Subcutaneous abdominal adipose tissue (tissue), 5 donors: ENCODE results near the gene MUC5AC.

Experiments used
- H3K27ac ChIP-seq: one replicate; pipeline ENCODE4 v1.7.0; 2013; ENCODE audit warnings: low read depth, mild to moderate bottlenecking, inconsistent platforms, low read length, moderate library complexity
- H3K27me3 ChIP-seq, 5 donors: one replicate each; pipeline ENCODE4 v1.7.0; 2013; ENCODE audit warnings: low read length in 5 of 5, inconsistent platforms in 1 of 5; ENCODE audit not compliant: control insufficient read depth in 5 of 5, insufficient read depth in 4 of 5
- H3K36me3 ChIP-seq, 5 donors: one replicate each; pipeline ENCODE4 v1.7.0; 2013; ENCODE audit warnings: low read length in 5 of 5; ENCODE audit not compliant: control insufficient read depth in 5 of 5, insufficient read depth in 5 of 5
- H3K4me1 ChIP-seq, 5 donors: one replicate each; pipeline ENCODE4 v1.7.0; 2013; ENCODE audit warnings: low read length in 5 of 5, mild to moderate bottlenecking in 3 of 5, moderate library complexity in 1 of 5; ENCODE audit not compliant: control insufficient read depth in 5 of 5, insufficient read depth in 5 of 5
- H3K4me3 ChIP-seq, 5 donors: one replicate each; pipeline ENCODE4 v1.7.0; 2013; ENCODE audit warnings: low read length in 5 of 5, low read depth in 1 of 5
- H3K9ac ChIP-seq, 5 donors: one replicate each; pipeline ENCODE4 v1.7.0; 2013; ENCODE audit warnings: low read length in 5 of 5, mild to moderate bottlenecking in 4 of 5, moderate library complexity in 3 of 5
- H3K9me3 ChIP-seq, 5 donors: one replicate each; pipeline ENCODE4 v1.7.0; 2013; ENCODE audit warnings: low read length in 5 of 5; ENCODE audit not compliant: control insufficient read depth in 5 of 5
- donor health status: healthy.
- donor health status: healthy.
- donor health status: healthy.
- donor health status: healthy.
- donor health status: healthy.

The MUC5AC gene

DNA sequence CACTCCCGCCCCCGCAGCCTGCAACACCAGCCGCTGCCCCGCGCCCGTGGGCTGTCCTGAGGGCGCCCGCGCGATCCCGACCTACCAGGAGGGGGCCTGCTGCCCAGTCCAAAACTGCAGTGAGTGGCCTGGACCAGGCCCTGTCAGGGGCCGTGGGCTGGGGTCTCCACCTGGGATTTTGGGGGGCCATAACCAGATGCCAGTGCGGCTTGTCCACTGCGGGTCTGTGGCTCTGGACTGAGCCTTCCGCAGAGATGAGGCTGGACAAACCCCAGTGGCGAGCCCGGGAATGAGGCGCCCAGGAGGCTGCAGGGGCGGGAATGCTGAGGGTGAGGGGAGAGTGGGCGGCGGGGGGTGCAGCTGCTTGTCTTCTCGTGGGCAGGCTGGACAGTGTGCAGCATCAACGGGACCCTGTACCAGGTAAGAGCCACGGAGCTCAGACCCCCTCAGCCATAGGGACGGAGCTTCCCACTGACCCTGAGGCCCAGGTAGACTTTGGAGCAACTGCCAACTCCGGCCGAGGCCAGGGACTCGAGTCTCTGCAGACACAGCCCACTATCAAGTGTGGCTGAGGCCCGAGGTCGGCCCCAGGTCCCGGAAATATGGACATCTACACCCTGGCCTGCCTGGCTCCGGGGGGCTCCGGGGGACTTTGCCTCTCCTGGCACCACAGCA is 40.3 kb downstream of the MUC5AC start:
- Histone ChIP-seq H3K36me3 (no peaks in the 10 kb centered on the region), H3K9me3 (no peaks in the 10 kb centered on the region), H3K9ac (no peak overlapping the region), H3K4me1 (peaks cover 0 to under 1% (median 0%) of the 10 kb centered on the region in 5 donors), H3K27ac (no peak overlapping the region), H3K4me3 (no peak overlapping the region), H3K27me3 (peaks cover 17 to 44% (median 32%) of the 10 kb centered on the region in 5 donors)

DNA sequence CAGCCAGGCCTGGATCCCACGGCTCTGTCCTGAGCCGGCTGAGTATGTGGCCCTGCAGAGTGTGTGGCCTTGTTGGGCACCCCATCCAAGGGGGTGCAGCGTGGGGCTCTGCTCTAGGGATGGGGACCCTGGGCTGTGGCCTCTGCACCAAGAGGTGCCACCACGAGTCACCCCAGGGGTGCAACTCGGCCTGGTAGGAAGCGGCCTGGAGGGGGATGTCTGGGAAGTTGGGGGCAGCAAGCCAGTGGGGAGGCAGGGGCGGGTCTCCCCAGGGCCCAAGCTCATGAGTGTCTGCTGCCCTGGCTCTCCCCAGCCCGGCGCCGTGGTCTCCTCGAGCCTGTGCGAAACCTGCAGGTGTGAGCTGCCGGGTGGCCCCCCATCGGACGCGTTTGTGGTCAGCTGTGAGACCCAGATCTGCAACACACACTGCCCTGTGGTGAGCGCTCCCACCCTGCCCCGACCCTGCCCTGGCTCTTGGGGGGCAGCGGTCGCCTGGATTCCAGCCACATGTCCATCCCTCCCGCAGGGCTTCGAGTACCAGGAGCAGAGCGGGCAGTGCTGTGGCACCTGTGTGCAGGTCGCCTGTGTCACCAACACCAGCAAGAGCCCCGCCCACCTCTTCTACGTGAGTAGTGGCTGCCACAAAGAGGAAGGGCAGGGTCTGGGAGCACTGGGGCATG is 40.9 kb downstream of the MUC5AC start:
- no peaks in the 10 kb centered on the region for H3K9me3 ChIP-seq
- H3K36me3 ChIP-seq = no peaks in the 10 kb centered on the region
- H3K27me3 ChIP-seq = peaks cover 24 to 51% (median 38%) of the 10 kb centered on the region in 5 donors
- no peak overlapping the region for H3K27ac ChIP-seq
- H3K9ac ChIP-seq = no peak overlapping the region
- peaks cover 0 to 4% (median 0%) of the 10 kb centered on the region in 5 donors for H3K4me1 ChIP-seq
- no peak overlapping the region for H3K4me3 ChIP-seq

DNA sequence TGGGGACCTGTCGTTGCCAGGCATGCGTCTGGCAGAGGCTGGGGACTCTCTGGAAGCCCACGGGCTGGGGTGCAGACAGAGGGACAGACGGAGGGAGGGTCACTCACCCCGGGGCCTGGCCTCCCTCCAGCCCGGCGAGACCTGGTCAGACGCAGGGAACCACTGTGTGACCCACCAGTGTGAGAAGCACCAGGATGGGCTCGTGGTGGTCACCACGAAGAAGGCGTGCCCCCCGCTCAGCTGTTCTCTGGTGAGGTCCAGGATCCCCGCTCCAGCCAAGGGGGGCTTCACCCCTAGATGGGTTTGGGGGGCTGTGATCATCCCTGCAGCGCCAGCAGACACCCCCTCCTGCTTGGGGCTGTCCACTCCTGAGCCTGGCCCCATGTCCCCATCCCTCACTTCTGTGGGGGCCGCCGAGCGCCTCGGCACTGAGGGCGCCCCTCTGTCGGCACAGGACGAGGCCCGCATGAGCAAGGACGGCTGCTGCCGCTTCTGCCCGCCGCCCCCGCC is 41.5 kb downstream of the MUC5AC start:
- Histone ChIP-seq H3K27me3 (peaks cover 23 to 55% (median 44%) of the 10 kb centered on the region in 5 donors), H3K36me3 (no peaks in the 10 kb centered on the region)

DNA sequence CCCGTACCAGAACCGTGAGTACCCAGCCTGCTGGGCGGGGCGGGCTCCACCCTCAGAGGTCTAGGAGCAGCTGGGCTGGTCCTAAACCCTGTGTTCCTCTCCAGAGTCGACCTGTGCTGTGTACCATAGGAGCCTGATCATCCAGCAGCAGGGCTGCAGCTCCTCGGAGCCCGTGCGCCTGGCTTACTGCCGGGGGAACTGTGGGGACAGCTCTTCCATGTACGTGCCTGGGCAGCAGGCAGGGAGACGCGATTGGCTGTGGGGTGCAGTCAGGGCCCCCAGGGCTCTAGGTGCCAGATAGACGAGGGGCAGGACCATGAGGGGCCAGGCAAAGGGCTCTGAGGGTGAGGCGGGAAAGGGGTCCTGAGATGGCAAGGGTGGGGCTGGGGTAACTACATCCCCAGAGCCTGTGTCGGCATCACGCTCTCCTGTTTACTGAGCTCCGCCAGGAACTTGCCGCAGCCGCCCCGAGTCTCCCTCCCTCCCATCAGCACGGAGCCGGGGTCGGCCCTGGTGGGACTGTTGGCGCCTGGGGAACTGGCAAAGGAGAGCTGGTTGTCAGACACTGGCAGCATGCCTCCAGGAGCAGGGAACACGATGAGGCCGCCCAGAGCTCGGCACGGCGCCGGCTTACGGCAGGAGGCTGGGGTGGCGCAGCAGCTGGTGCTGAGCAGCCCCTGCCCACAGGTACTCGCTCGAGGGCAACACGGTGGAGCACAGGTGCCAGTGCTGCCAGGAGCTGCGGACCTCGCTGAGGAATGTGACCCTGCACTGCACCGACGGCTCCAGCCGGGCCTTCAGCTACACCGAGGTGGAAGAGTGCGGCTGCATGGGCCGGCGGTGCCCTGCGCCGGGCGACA is 42.2 kb downstream of the MUC5AC start:
- Histone ChIP-seq H3K4me3 (no peak overlapping the region), H3K27me3 (peaks cover 23 to 57% (median 48%) of the 10 kb centered on the region in 5 donors), H3K4me1 (peaks cover 0 to 4% (median 0%) of the 10 kb centered on the region in 5 donors), H3K9me3 (no peaks in the 10 kb centered on the region), H3K9ac (no peak overlapping the region), H3K36me3 (no peaks in the 10 kb centered on the region), H3K27ac (no peak overlapping the region)

More for the DNA sequence above, 41.5 kb downstream of the MUC5AC start:
- Histone ChIP-seq H3K9me3 (no peaks in the 10 kb centered on the region), H3K4me1 (peaks cover 0 to 4% (median 0%) of the 10 kb centered on the region in 5 donors), H3K27ac (no peak overlapping the region), H3K9ac (no peak overlapping the region), H3K4me3 (no peak overlapping the region)

DNA sequence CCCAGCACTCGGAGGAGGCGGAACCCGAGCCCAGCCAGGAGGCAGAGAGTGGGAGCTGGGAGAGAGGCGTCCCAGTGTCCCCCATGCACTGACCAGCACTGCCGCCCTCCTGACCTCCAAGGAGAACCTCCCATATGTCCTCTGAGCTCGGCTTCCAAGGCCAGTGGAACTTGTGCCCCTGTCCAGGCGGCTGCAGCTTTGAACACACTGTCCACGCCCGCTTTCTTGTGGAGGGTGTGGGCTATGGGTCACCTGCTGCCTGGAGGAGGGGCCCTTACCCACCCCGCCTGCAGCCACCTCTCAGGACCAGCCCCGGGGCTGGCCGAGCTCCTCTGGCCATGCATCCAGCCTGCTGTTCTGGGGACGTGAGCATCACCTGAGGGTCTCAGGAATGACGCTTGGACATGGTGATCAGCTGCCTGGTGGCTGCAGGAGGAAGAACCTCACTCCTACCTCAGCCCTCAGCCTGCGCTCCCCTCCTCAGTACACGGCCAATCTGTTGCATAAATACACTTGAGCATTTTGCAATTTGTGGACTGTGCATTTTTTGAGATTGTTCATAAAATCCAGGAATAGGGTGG is 42.9 kb downstream of the MUC5AC start:
- Histone ChIP-seq H3K4me3 (no peak overlapping the region), H3K36me3 (no peaks in the 10 kb centered on the region), H3K27me3 (peaks cover 23 to 60% (median 50%) of the 10 kb centered on the region in 5 donors), H3K27ac (no peak overlapping the region), H3K9ac (no peak overlapping the region), H3K9me3 (no peaks in the 10 kb centered on the region), H3K4me1 (peaks cover 0 to 4% (median 0%) of the 10 kb centered on the region in 5 donors)

DNA sequence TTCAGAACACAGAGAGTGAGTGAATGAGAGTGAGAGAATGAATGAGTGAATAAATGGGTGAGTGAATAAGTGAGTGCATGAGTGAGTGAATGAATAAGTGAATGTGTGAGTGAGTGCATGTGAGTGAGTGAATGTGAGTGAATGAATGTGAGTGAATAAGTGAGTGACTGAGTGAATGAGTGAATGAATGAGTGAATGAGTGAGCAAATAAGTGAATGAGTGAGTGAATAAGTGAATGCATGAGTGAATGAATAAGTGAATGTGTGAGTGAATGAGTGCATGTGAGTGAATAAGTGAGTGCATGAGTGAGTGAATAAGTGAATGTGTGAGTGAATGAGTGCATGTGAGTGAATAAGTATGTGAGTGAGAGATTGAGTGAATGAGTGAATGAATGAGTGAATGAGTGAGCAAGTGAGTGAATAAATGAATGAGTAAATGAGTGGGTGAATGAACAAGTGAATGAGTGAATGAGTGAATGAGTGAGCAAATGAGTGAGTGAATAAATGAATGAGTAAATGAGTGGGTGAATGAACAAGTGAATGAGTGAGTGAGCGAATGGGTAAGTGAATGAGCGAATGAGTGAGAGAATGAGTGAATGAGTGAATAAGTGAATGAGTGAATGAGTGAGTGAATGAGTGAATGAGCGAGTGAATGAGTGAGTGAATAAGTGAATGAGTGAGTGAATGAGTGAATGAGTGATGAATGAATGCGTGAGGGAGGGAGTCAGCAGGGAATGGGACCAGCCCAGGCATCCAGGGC is 43.8 kb downstream of the MUC5AC start:
- H3K4me3 ChIP-seq = no peak overlapping the region
- no peak overlapping the region for H3K27ac ChIP-seq
- H3K9me3 ChIP-seq = no peaks in the 10 kb centered on the region
- no peak overlapping the region for H3K9ac ChIP-seq
- H3K27me3 ChIP-seq = peaks cover 23 to 59% (median 42%) of the 10 kb centered on the region in 5 donors
- H3K36me3 ChIP-seq = no peaks in the 10 kb centered on the region
- H3K4me1 ChIP-seq = peaks cover 0 to 4% (median 0%) of the 10 kb centered on the region in 5 donors

DNA sequence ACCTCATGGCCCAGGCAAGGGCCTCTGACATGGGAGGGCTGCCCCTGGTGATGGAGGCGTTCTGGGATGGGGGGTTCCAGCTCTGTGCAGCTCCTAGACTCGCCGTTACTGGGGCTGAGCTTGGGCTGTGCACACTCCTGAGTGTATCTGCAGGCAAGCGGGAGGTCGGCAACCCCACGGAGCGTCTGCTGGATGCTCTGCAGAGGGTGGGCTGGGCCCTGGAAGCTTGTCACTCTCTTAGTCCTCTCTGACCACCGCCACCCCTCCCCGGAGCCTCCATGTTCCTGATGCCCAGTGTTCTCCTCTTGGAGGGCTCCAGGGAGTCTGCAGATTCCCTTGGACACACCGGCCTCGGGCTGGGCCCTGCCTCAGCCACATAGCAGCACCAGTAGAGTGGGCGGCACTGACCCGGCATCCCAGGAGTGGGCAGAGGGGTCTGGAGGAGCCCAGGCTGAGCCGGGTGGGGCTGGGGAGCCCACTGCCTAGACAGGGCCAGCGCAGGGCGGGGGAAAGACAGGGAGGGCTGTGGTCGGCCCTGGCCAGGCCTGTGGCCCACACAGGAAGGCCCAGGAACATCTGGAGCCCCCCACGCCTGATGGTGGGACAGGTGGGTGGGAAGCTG is 44.5 kb downstream of the MUC5AC start:
- Histone ChIP-seq H3K27ac (no peak overlapping the region), H3K36me3 (no peaks in the 10 kb centered on the region), H3K9ac (no peak overlapping the region), H3K27me3 (peaks cover 23 to 54% (median 37%) of the 10 kb centered on the region in 5 donors), H3K4me1 (peaks cover 0 to 4% (median 0%) of the 10 kb centered on the region in 5 donors), H3K4me3 (no peak overlapping the region), H3K9me3 (no peaks in the 10 kb centered on the region)

DNA sequence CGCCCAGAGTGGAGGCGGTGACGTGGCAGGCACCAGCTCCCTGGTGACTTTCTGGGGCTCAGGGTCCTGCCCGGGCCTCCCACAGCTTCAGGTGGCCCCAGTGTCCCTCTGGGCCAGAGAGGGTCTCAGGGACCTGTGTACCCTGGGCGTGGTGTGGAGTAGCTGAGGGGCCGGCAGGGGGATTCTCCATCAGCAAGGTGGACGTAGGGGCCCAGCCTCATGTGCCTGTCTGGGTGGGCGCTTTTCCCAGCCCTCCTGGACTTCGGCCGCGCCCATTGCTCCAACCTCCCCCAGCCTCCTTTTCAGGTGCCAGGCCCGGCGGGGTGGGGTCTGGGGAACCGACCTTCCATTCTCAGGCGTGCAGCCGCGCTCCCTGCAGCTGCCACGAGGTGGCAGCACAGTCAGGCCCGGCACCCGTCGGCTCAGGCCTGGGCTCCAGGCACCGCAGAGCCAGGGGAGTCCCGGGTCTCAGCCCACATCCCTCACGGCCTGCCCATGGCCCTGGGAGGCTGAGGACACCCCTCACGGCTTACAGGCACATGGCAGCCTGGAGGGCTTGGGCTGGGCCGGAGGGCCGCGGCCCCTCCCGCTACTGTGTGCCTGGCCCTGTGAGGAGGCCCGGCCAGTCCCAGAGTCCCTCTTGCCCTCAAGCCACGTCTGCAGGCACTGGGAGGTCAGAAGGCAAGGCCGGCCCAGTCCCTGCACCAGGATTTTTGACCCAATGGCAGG is 45.2 kb downstream of the MUC5AC start:
- H3K9me3 ChIP-seq = no peaks in the 10 kb centered on the region
- H3K4me3 ChIP-seq = no peak overlapping the region
- H3K4me1 ChIP-seq = peaks cover 0 to 4% (median 0%) of the 10 kb centered on the region in 5 donors
- H3K36me3 ChIP-seq = no peaks in the 10 kb centered on the region
- H3K9ac ChIP-seq = no peak overlapping the region
- H3K27me3 ChIP-seq = peaks cover 23 to 49% (median 32%) of the 10 kb centered on the region in 5 donors
- H3K27ac ChIP-seq = no peak overlapping the region
